A549 (cell line): ENCODE measurements around the gene OR2T10. TPM values are rescaled to one million over a fixed set of nuclear protein-coding genes. Genes with fewer than 3 reads are reported as not detected.

Experiments
- ATAC-seq, 2 experiments: fragments of 200-7000 bp in 1 of 2; fragments of >200 bp in 1 of 2; cut with Nextera tagmentation in 1 of 2; cut with Tn5 transposase in 1 of 2; 3 replicates each; pipeline versions ENCODE4 v1.8.0 to v1.9.1; 2018 to 2020; ENCODE audit warnings: mild to moderate bottlenecking in 1 of 2, moderate library complexity in 1 of 2
- CTCF ChIA-PET: fragments of 300-600 bp; sonication (Branson Sonifier 250); formaldehyde crosslinking; extraction: SDS; loops from one replicate; lab custom pipeline; 2021; ENCODE audit warnings: antibody characterized with exemption, inconsistent platforms; lab: Yijun Ruan, JAX
- POLR2A ChIA-PET: fragments of 350-600 bp; formaldehyde crosslinking; extraction: SDS; loops from one replicate; lab custom pipeline; 2021; ENCODE audit warnings: antibody characterized with exemption, inconsistent platforms; lab: Yijun Ruan, JAX
- DNase-seq, 2 experiments: peaks; one replicate each; pipeline versions ENCODE4 v3.0.0 to v3.0.0-alpha.2; 2011 to 2016; ENCODE audit warnings: low read depth in 1 of 2, low spot score in 1 of 2
- FAIRE-seq: peaks from 2 replicates; lab custom pipeline; 2011; peaks lifted over from hg19 to GRCh38; lab: Jason Lieb, UNC
- H3K27ac ChIP-seq, 2 experiments: fragments of >200 bp; sonication (Bioruptor Twin); formaldehyde crosslinking; 3 replicates each; pipeline ENCODE4 v1.5.1; 2016 to 2017
- H3K4me1 ChIP-seq: fragments of >200 bp; sonication (Bioruptor Twin); formaldehyde crosslinking; 3 replicates; pipeline ENCODE4 v1.6.1; 2016
- H3K4me2 ChIP-seq: fragments of >200 bp; sonication (Bioruptor Twin); formaldehyde crosslinking; 3 replicates; pipeline ENCODE4 v1.6.1; 2016
- H3K4me3 ChIP-seq: fragments of >200 bp; sonication (Bioruptor Twin); formaldehyde crosslinking; 3 replicates; pipeline ENCODE4 v1.5.1; 2016
- H3K9me3 ChIP-seq: fragments of >200 bp; sonication (Bioruptor Twin); formaldehyde crosslinking; 3 replicates; pipeline ENCODE4 v1.6.1; 2016
- BHLHE40 ChIP-seq: IDR thresholded peaks from 2 replicates; pipeline ENCODE4 v1.6.1; 2012; ENCODE audit warnings: low read depth, low read length, inconsistent platforms
- CBX2 ChIP-seq: fragments of 200-600 bp; sonication (generic); IDR thresholded peaks from 2 replicates; pipeline ENCODE4 v1.6.1; 2016; ENCODE audit warnings: low read depth, mild to moderate bottlenecking, borderline replicate concordance
- CEBPB ChIP-seq, 2 experiments: fragments of >200 bp in 1 of 2; sonication (Bioruptor Twin) in 1 of 2; formaldehyde crosslinking in 1 of 2; IDR thresholded peaks; 2 replicates each; pipeline ENCODE4 v1.6.1; 2012 to 2016
- CHD2 ChIP-seq: fragments of 150-350 bp; IDR thresholded peaks from 2 replicates; pipeline ENCODE4 v1.6.1; 2014; ENCODE audit warnings: low read length; ENCODE audit not compliant: partially characterized antibody
- CHD4 ChIP-seq: fragments of 200-600 bp; sonication (generic); IDR thresholded peaks from 2 replicates; pipeline ENCODE4 v1.6.1; 2016; ENCODE audit warnings: antibody characterized with exemption, mild to moderate bottlenecking, borderline replicate concordance
- EHF ChIP-seq: fragments of 250-450 bp; sonication (Bioruptor Pico); IDR thresholded peaks from 2 replicates; pipeline ENCODE4 v1.5.0; 2020; ENCODE audit warnings: mild to moderate bottlenecking
- FOSB ChIP-seq: fragments of 250-450 bp; sonication (Bioruptor Pico); IDR thresholded peaks from 2 replicates; pipeline ENCODE4 v1.5.0; 2020; ENCODE audit warnings: mild to moderate bottlenecking, moderate library complexity
- FOXS1 ChIP-seq: fragments of 250-450 bp; sonication (Bioruptor Pico); IDR thresholded peaks from 2 replicates; pipeline ENCODE4 v1.5.0; 2020; ENCODE audit warnings: mild to moderate bottlenecking, moderate library complexity
- GATA3 ChIP-seq: IDR thresholded peaks from 2 replicates; pipeline ENCODE4 v1.6.1; 2012; ENCODE audit warnings: borderline replicate concordance
- HEYL ChIP-seq: fragments of 250-450 bp; sonication (Bioruptor Pico); IDR thresholded peaks from 2 replicates; pipeline ENCODE4 v1.8.0; 2021; ENCODE audit warnings: mild to moderate bottlenecking, moderate library complexity
- KDM1A ChIP-seq: fragments of 200-600 bp; sonication (generic); IDR thresholded peaks from 2 replicates; pipeline ENCODE4 v1.6.1; 2016; ENCODE audit warnings: low read depth, mild to moderate bottlenecking
- MAFK ChIP-seq: fragments of 450-650 bp; IDR thresholded peaks from 2 replicates; pipeline ENCODE4 v1.6.1; 2014; ENCODE audit not compliant: partially characterized antibody
- MYC ChIP-seq: IDR thresholded peaks from 2 replicates; pipeline ENCODE4 v1.6.1; 2012; ENCODE audit warnings: mild to moderate bottlenecking, inconsistent platforms, low read length, improper control_type of control experiment, borderline replicate concordance
- NFE2L2 ChIP-seq: fragments of 150-350 bp; conservative IDR thresholded peaks from 2 replicates; pipeline ENCODE4 v1.6.1; 2014; ENCODE audit warnings: low read length
- NPAS2 ChIP-seq: fragments of 250-450 bp; sonication (Bioruptor Pico); IDR thresholded peaks from 2 replicates; pipeline ENCODE4 v1.8.0; 2022; ENCODE audit warnings: mild to moderate bottlenecking, moderate library complexity, borderline replicate concordance
- POLR2AphosphoS2 ChIP-seq: conservative IDR thresholded peaks from 2 replicates; pipeline ENCODE4 v1.6.1; 2012; ENCODE audit warnings: low read length, improper control_type of control experiment, inconsistent platforms
- RAD21 ChIP-seq, 2 experiments: fragments of >200 bp in 1 of 2; sonication (Bioruptor Twin) in 1 of 2; formaldehyde crosslinking in 1 of 2; IDR thresholded peaks in 1 of 2; conservative IDR thresholded peaks in 1 of 2; 2 replicates in 1 of 2; 3 replicates in 1 of 2; pipeline ENCODE4 v1.6.1; 2012 to 2018; ENCODE audit warnings: inconsistent platforms in 1 of 2
- RCOR1 ChIP-seq: fragments of 150-350 bp; IDR thresholded peaks from 2 replicates; pipeline ENCODE4 v1.6.1; 2014; ENCODE audit warnings: antibody characterized with exemption, low read length, low read depth
- SMC3 ChIP-seq: fragments of >200 bp; sonication (Bioruptor Twin); formaldehyde crosslinking; IDR thresholded peaks from 3 replicates; pipeline ENCODE4 v1.6.1; 2018; ENCODE audit warnings: inconsistent platforms
- ZNF302 ChIP-seq: fragments of 250-450 bp; sonication (Bioruptor Pico); IDR thresholded peaks from 2 replicates; pipeline ENCODE4 v1.9.0; 2021; ENCODE audit warnings: inconsistent platforms, mild to moderate bottlenecking, moderate library complexity
- WGBS: methylation state at CpG from one replicate; pipeline ENCODE4 v1.1.6; 2017; ENCODE audit errors: missing lambda C conversion rate; 5-methylcytosine and 5-hydroxymethylcytosine counted together
- polyA plus RNA-seq, 4 experiments: library from polyadenylated mRNA; depleted of rRNA in 3 of 4; stranded (reverse); fragments of >200 nt; fragmentation: RNase III in 1 of 4; extraction: RNeasy Plus Mini Kit Qiagen cat#74134 plus additional on column Dnase treatment in 1 of 4; gene quantifications; 2 replicates in 3 of 4; 3 replicates in 1 of 4; pipeline ENCODE4 v1.2.3, GENCODE V29; 2011 to 2017
- TF ChIP-seq, protein P1 (sequence below): fragments of 250-450 bp; sonication (Bioruptor Pico); IDR thresholded peaks from 2 replicates; pipeline ENCODE4 v1.5.0; 2021; ENCODE audit warnings: mild to moderate bottlenecking, moderate library complexity, borderline replicate concordance
- TF ChIP-seq, protein P2 (sequence below): IDR thresholded peaks from 2 replicates; pipeline ENCODE4 v1.6.1; 2012
- TF ChIP-seq, protein P3 (sequence below): fragments of >200 bp; sonication (Bioruptor Twin); formaldehyde crosslinking; IDR thresholded peaks from 3 replicates; pipeline ENCODE4 v1.5.1; 2016
- TF ChIP-seq, protein P4 (sequence below): IDR thresholded peaks from 2 replicates; pipeline ENCODE4 v1.6.1; 2012
- TF ChIP-seq, protein P5 (sequence below): fragments of >200 bp; sonication (Bioruptor Twin); formaldehyde crosslinking; IDR thresholded peaks from 2 replicates; pipeline ENCODE4 v1.6.1; 2016
- TF ChIP-seq, protein P6 (sequence below): IDR thresholded peaks from 2 replicates; pipeline ENCODE4 v1.6.1; 2012; ENCODE audit warnings: low read depth, borderline replicate concordance

Gene OR2T10
- polyA plus RNA-seq, 2 of the 4 experiments (the other 2 are of a cell fraction) = not detected

DNA sequence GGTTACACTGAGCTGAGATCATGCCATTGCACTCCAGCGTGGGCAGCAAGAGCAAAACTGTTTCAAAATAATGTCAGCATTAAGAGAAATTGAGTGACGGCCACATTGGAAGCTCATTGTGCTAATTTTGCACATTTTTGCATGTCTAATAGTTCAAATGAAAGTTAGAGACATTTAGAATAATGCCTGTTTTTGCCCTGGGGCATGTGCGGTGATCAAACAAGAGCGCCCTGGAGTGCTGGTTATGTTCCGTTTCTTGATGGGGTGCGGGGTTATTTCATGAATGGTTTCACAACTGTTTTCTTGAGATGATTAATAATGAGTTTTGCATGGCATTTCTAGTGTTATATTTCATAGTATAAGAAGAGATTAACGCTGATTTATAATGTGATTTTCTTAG is 24.3 kb upstream of the OR2T10 start:
- H3K4me3 ChIP-seq = no peak overlapping the region
- no peaks in the 10 kb centered on the region for H3K4me1 ChIP-seq
- CTCF ChIA-PET = interaction anchor here (1.2 to 2.2 kb wide), 3 partner anchors 8 to 183 kb away, joined by 3 to 12 read pairs (median 10); no protein-coding TSS in a partner anchor
- no peak for TF ChIP-seq MYC
- no peak for TF ChIP-seq CHD4
- no peak for TF ChIP-seq POLR2AphosphoS2
- TF ChIP-seq FOSB = no peak
- TF ChIP-seq CHD2 = no peak
- TF ChIP-seq, protein P1, sequence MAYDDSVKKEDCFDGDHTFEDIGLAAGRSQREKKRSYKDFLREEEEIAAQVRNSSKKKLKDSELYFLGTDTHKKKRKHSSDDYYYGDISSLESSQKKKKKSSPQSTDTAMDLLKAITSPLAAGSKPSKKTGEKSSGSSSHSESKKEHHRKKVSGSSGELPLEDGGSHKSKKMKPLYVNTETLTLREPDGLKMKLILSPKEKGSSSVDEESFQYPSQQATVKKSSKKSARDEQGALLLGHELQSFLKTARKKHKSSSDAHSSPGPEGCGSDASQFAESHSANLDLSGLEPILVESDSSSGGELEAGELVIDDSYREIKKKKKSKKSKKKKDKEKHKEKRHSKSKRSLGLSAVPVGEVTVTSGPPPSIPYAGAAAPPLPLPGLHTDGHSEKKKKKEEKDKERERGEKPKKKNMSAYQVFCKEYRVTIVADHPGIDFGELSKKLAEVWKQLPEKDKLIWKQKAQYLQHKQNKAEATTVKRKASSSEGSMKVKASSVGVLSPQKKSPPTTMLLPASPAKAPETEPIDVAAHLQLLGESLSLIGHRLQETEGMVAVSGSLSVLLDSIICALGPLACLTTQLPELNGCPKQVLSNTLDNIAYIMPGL (CRISPR knock-in tag) = no peak
- no peak for TF ChIP-seq NFE2L2
- no peak for TF ChIP-seq NPAS2 (CRISPR knock-in tag)
- TF ChIP-seq RCOR1 = no peak
- TF ChIP-seq, protein P2, sequence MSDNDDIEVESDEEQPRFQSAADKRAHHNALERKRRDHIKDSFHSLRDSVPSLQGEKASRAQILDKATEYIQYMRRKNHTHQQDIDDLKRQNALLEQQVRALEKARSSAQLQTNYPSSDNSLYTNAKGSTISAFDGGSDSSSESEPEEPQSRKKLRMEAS = no peak
- no peak for TF ChIP-seq GATA3
- no peaks in the 10 kb centered on the region for H3K9me3 ChIP-seq
- H3K4me2 ChIP-seq = no peak overlapping the region
- no peak overlapping the region for H3K27ac ChIP-seq
- WGBS = 8% methylated on average over 7 of the region's 7 CpGs
- ATAC-seq (no peak), FAIRE-seq (no peak), DNase-seq (no peak)
- POLR2A ChIA-PET = no interaction called here

DNA sequence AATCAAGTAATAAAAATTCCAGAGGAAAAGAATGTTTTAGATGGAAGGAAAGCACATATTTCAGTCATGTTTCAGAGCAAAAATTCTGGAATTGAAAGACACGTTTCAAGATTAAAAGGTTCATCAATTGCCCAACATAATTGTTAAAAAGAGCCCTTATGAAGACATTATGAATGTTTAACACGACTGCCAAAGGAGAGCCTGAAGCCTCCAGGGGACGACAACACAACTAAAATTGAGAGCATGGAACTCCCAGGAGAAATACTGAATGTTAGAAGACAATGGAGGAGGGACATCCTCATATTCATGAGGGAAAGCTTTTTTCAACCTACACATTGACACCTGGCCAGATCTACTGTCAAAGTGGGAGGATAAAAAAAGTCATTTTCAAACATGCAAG is 21.4 kb upstream of the OR2T10 start:
- Histone ChIP-seq H3K4me1 (no peaks in the 10 kb centered on the region), H3K27ac (no peak overlapping the region), H3K9me3 (no peaks in the 10 kb centered on the region), H3K4me2 (0 out of 3 replicates have a peak overlapping the region, but pooled peaks have one; percentile 25), H3K4me3 (no peak overlapping the region)
- FAIRE-seq = no peak
- TF ChIP-seq RAD21 (conservative IDR thresholded peaks at IDR 0.05 in 1 of 2, IDR thresholded peaks at IDR 0.05 in 1 of 2) (peak; percentile 50 to 68; a peak in 4 of 5 replicates), CBX2 (no peak), SMC3 (peak; percentile 49; the same call in 2 of the 3 replicates)
- TF ChIP-seq, protein P3, sequence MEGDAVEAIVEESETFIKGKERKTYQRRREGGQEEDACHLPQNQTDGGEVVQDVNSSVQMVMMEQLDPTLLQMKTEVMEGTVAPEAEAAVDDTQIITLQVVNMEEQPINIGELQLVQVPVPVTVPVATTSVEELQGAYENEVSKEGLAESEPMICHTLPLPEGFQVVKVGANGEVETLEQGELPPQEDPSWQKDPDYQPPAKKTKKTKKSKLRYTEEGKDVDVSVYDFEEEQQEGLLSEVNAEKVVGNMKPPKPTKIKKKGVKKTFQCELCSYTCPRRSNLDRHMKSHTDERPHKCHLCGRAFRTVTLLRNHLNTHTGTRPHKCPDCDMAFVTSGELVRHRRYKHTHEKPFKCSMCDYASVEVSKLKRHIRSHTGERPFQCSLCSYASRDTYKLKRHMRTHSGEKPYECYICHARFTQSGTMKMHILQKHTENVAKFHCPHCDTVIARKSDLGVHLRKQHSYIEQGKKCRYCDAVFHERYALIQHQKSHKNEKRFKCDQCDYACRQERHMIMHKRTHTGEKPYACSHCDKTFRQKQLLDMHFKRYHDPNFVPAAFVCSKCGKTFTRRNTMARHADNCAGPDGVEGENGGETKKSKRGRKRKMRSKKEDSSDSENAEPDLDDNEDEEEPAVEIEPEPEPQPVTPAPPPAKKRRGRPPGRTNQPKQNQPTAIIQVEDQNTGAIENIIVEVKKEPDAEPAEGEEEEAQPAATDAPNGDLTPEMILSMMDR = peak; percentile 63
- DNase-seq = peak; percentile 23 to 58
- 0% methylated on average over 3 of the region's 3 CpGs for WGBS
- ATAC-seq = peak; percentile 83 to 93; a peak in 5 of 6 replicates
- ChIA-PET CTCF (interaction anchor here (1.0 to 1.1 kb wide), 2 partner anchors 15 to 185 kb away, joined by 3 to 5 read pairs; no protein-coding TSS in a partner anchor), POLR2A (no interaction called here)

DNA sequence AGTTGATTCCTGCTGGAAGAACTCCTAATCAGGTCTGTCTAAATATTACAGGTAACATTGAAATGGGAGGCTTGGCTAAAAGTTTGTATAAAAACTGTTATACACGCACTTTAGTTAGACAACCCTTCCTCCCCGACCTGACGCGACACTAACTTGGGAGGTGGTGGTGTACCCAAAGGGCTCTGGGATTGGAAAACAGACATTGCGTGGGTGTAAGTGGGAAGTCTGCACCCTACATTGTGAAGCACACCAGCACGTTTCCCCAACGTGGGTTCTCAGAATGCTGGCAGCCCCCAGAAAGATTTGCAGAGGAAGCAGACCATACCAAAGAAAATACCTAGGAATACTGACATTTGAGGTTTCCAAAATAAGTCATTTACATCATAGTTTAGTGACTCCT is 20.6 kb upstream of the OR2T10 start:
- CTCF ChIA-PET = interaction anchor here (1.3 kb wide), 1 partner anchor 189 kb away, joined by 3 read pairs; no protein-coding TSS in a partner anchor
- no peaks in the 10 kb centered on the region for H3K4me1 ChIP-seq
- TF ChIP-seq, protein P4, sequence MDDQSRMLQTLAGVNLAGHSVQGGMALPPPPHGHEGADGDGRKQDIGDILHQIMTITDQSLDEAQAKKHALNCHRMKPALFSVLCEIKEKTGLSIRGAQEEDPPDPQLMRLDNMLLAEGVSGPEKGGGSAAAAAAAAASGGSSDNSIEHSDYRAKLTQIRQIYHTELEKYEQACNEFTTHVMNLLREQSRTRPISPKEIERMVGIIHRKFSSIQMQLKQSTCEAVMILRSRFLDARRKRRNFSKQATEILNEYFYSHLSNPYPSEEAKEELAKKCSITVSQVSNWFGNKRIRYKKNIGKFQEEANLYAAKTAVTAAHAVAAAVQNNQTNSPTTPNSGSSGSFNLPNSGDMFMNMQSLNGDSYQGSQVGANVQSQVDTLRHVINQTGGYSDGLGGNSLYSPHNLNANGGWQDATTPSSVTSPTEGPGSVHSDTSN = no peak
- TF ChIP-seq, protein P5, sequence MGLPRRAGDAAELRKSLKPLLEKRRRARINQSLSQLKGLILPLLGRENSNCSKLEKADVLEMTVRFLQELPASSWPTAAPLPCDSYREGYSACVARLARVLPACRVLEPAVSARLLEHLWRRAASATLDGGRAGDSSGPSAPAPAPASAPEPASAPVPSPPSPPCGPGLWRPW = no peak
- TF ChIP-seq FOXS1 (CRISPR knock-in tag) (no peak), BHLHE40 (no peak), CEBPB (IDR thresholded peaks at IDR 0.05) (no peak), EHF (CRISPR knock-in tag) (no peak), HEYL (CRISPR knock-in tag) (no peak), MAFK (no peak), ZNF302 (no peak), KDM1A (no peak)
- TF ChIP-seq, protein P6, sequence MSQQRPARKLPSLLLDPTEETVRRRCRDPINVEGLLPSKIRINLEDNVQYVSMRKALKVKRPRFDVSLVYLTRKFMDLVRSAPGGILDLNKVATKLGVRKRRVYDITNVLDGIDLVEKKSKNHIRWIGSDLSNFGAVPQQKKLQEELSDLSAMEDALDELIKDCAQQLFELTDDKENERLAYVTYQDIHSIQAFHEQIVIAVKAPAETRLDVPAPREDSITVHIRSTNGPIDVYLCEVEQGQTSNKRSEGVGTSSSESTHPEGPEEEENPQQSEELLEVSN = no peak
- TF ChIP-seq, all 56 proteins: peak for 0
- DNase-seq (no peak), ATAC-seq (no peak), FAIRE-seq (no peak)
- no peak overlapping the region for H3K27ac ChIP-seq
- H3K4me3 ChIP-seq = no peak overlapping the region
- POLR2A ChIA-PET = no interaction called here
- H3K9me3 ChIP-seq = no peaks in the 10 kb centered on the region
- 26% methylated on average over 7 of the region's 7 CpGs for WGBS
- H3K4me2 ChIP-seq = no peak overlapping the region
